Coronary artery (tissue), 2 donors: ENCODE data around the gene VKORC1.

Source experiments
- DNase-seq: peaks from one replicate; pipeline ENCODE4 v3.0.0-alpha.2; 2017; ENCODE audit warnings: low spot score
- H3K27ac ChIP-seq, 2 donors: fragments of 200-600 bp; sonication (generic); one replicate each; pipeline ENCODE4 v1.5.1; 2016 to 2019
- H3K4me3 ChIP-seq: fragments of 200-600 bp; sonication (generic); 2 replicates; pipeline ENCODE4 v1.5.1; 2016; ENCODE audit warnings: mild to moderate bottlenecking, moderate library complexity
- CTCF ChIP-seq: fragments of 200-600 bp; sonication (generic); IDR thresholded peaks from one replicate; pipeline ENCODE4 v1.5.1; 2019; ENCODE audit warnings: antibody characterized with exemption

Gene VKORC1

GRCh38 chr16:31088459-31089183 is 6.0 kb downstream of the VKORC1 start, which contains the start of gene PRSS53:
TSS of gene PRSS53 (minus strand) at chr16:31088943. CDS start at chr16:31088809, 134 bp downstream.
- TF ChIP-seq CTCF: no peak
- H3K27ac ChIP-seq: no peak within 1 kb of the TSS

GRCh38 chr16:31087971-31088370 is 6.6 kb downstream of the VKORC1 start:
- H3K4me3 ChIP-seq: no peak overlapping the region
- no peak for TF ChIP-seq CTCF
- no peak for DNase-seq
- H3K27ac ChIP-seq: no peak overlapping the region

More at GRCh38 chr16:31088459-31089183, 6.0 kb downstream of the VKORC1 start, which contains the start of gene PRSS53:
- no peak for DNase-seq
- H3K4me3 ChIP-seq: no peak within 1 kb of the TSS

GRCh38 chr16:31087481-31087880 is 7.1 kb downstream of the VKORC1 start:
- no peak for TF ChIP-seq CTCF
- Histone ChIP-seq H3K27ac (no peak overlapping the region), H3K4me3 (no peak overlapping the region)

GRCh38 chr16:31086629-31086906 is 8.0 kb downstream of the VKORC1 start:
- H3K4me3 ChIP-seq: no peak overlapping the region
- TF ChIP-seq CTCF: no peak
- no peak overlapping the region for H3K27ac ChIP-seq
- no peak for DNase-seq

More at GRCh38 chr16:31087481-31087880, 7.1 kb downstream of the VKORC1 start:
- no peak for DNase-seq

GRCh38 chr16:31085873-31086628 is 8.5 kb downstream of the VKORC1 start:
- DNase-seq: no peak
- Histone ChIP-seq H3K4me3 (no peak overlapping the region), H3K27ac (no peak overlapping the region)
- TF ChIP-seq CTCF: no peak

- no peak for TF ChIP-seq CTCF
- Histone ChIP-seq H3K27ac (no peak overlapping the region), H3K4me3 (no peak overlapping the region)
- DNase-seq: no peak
These were observed 9.2 kb downstream of the VKORC1 start for GRCh38 chr16:31085411-31085810.
